Measurements from ENCODE around the gene NOP10.

DNA sequence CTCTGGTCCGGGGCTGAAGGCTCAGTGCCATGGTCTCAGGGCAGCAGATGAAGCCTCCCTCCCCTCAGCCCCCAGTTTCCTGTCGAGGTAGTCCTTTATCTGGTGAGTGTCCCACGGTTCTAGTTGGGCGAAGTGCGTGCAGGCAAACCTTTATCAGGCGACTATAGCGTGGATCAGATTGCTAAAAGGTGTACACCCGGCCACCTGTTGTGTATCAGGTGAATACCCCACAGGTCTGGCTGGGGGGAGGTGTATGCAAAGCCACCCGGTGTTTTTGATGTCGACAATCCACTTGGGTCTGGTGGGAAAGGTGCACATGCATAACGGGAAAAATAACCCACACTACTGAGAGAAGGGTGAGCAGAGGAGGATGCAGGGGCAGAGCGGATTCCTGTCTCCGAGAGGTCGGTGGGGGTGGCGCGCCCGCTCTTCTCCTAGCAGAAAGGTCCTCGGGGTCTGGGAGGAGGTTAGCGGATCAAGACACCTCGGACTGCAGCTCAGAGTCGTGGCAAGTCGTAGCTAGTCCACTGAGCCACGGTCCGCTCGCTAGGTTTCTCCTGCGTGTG is 5.9 kb downstream of the NOP10 start:
- TF ChIP-seq, protein P1, sequence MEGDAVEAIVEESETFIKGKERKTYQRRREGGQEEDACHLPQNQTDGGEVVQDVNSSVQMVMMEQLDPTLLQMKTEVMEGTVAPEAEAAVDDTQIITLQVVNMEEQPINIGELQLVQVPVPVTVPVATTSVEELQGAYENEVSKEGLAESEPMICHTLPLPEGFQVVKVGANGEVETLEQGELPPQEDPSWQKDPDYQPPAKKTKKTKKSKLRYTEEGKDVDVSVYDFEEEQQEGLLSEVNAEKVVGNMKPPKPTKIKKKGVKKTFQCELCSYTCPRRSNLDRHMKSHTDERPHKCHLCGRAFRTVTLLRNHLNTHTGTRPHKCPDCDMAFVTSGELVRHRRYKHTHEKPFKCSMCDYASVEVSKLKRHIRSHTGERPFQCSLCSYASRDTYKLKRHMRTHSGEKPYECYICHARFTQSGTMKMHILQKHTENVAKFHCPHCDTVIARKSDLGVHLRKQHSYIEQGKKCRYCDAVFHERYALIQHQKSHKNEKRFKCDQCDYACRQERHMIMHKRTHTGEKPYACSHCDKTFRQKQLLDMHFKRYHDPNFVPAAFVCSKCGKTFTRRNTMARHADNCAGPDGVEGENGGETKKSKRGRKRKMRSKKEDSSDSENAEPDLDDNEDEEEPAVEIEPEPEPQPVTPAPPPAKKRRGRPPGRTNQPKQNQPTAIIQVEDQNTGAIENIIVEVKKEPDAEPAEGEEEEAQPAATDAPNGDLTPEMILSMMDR (IDR thresholded peaks at IDR 0.05 in 4 of 5, conservative IDR thresholded peaks at IDR 0.05 in 1 of 5), result no peak
- no peak for TF ChIP-seq POLR2A (IDR thresholded peaks at IDR 0.05)

Data from gastrocnemius medialis (tissue), 4 donors.